Epidermal melanocyte (primary cell): ENCODE measurements around the gene THRAP3.
A peak's percentile ranks its signal among the peaks of the same experiment; 100 is the strongest.

Source experiments
- DNase-seq: peaks from one replicate; pipeline ENCODE4 v3.0.0; 2011; ENCODE audit warnings: low spot score; ENCODE audit not compliant: insufficient read length

Gene THRAP3

DNA sequence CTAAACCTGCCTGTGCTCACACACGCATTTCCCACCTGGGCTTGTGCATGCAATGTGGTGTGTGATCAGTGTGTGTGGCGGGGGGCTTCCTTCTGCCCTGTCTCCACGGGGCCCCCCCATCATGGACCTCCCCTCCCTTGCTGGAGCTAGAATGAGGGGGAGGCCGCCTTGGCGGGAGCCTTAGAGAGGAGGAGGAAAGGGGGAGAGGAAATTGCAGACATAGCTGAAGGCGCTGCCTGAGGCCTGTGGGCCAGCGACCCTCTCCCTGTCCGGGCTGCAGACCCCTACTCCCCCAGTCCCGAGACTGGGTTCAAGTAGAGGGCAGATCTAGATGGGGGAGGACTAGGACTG, 100.1 kb downstream of the THRAP3 start:
- DNase-seq: no peak

GRCh38 chr1:36326499-36326898, 102.3 kb downstream of the THRAP3 start:
- DNase-seq: no peak

DNA sequence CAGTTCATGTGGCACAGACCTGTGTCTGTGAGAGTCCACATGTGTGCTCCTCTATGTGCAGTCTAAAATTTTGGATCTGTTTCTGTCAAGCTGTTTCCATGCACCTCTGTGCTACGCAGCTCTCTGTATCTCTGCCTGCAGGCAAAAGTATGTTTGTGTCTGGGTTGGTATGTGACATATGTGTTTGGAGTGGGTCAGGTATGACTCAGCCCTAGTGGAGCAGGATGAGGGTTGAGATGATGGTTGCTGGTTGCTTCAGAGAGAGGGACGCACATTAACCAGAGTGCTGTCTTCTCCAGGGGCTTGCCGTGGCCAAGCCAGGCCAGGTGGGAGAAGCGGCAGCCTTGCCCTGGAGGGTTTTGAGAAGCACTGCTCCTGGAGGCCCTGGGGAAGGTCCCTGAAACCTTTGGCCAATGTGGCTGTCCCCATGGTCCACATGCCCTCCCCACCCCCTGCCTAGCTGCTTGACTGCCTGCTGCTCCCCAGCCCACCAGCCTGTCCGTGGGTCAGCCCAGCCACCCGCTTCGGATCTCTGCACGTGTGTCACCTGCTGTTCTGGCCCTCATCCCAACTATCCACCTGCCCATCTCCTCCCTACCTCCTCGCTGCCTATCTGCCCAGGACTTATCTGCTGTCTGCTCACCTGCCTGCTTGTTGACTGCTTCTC, 103.3 kb downstream of the THRAP3 start:
- DNase-seq: no peak

GRCh38 chr1:36328088-36328480, 103.8 kb downstream of the THRAP3 start:
- no peak for DNase-seq

- DNase-seq: no peak
These were observed 104.5 kb downstream of the THRAP3 start for GRCh38 chr1:36328713-36329112.

DNA sequence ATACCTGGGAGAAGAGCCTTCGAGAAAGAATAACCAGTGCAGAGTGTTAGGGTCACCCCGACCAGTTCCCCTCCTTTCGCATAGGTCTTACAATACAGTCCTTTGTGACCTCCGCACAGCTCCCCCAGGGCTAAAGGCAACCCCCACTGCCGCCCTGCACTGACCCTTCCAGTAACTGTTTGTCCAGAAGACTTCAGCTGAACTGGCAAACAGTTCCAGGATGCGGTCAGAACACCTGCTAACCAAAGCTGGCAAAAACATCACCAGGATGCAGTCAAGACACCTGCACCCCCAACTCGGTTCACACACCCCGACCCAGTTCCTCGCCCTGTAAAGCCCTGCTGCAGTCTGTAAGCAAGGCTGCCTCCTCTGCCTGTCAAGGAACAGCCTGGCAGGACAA, 105.6 kb downstream of the THRAP3 start:
- no peak for DNase-seq

- no peak for DNase-seq
These were observed 106.7 kb downstream of the THRAP3 start for GRCh38 chr1:36330940-36331339.

- DNase-seq: no peak
These were observed 113.6 kb downstream of the THRAP3 start for GRCh38 chr1:36337830-36338229.

- DNase-seq: no peak
These were observed 115.0 kb downstream of the THRAP3 start for GRCh38 chr1:36339215-36339614.

DNA sequence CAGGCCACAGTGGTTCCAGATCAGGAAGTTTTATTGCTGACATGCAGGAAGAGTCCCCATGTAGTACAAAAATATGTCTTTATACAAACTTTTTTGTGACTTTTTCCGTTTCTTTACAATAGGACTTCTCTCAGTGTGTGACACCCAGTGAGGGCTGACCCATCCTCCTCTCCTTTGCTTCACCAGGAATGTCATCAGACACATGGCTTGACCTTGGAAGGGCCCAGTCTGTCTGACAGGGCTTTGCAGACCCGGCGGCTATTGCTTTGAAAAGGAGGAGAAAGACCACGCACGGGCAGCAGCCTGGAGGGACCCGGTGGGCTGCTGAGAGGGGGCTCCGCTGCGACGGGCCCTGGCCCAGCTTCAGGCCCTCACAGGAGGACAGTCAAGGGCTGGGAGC, 115.4 kb downstream of the THRAP3 start:
- DNase-seq: no peak

GRCh38 chr1:36341626-36342320, 117.5 kb downstream of the THRAP3 start:
- no peak for DNase-seq

GRCh38 chr1:36342426-36343185, 118.4 kb downstream of the THRAP3 start:
- no peak for DNase-seq

GRCh38 chr1:36343651-36344394, 119.6 kb downstream of the THRAP3 start:
- no peak for DNase-seq

GRCh38 chr1:36344395-36344680, 120.1 kb downstream of the THRAP3 start:
- no peak for DNase-seq

- no peak for DNase-seq
These were observed 121.1 kb downstream of the THRAP3 start for GRCh38 chr1:36345353-36345752.

- no peak for DNase-seq
These were observed 122.6 kb downstream of the THRAP3 start for GRCh38 chr1:36346741-36347370.

- no peak for DNase-seq
These were observed 125.0 kb downstream of the THRAP3 start for GRCh38 chr1:36349241-36349671.

DNA sequence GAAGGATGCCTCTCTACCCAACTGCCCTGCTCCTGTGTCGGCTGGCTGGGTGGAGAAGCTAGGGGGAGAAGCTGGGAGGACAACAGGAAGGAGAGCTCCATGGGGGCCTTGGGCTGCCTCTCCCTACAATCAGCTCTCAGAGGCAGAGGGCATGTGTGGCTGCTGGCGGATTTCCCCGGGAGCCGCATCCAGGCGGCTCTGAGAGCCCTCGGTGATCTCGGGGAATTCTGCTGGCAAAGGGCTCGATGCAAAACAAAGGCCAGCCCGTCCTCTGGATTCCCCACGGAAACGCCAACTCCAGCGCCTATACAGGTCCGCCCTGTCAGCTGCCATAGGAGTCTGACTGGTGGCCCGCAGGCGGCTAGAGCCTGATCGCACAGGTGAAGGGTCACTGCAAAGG, 125.6 kb downstream of the THRAP3 start:
- no peak for DNase-seq

DNA sequence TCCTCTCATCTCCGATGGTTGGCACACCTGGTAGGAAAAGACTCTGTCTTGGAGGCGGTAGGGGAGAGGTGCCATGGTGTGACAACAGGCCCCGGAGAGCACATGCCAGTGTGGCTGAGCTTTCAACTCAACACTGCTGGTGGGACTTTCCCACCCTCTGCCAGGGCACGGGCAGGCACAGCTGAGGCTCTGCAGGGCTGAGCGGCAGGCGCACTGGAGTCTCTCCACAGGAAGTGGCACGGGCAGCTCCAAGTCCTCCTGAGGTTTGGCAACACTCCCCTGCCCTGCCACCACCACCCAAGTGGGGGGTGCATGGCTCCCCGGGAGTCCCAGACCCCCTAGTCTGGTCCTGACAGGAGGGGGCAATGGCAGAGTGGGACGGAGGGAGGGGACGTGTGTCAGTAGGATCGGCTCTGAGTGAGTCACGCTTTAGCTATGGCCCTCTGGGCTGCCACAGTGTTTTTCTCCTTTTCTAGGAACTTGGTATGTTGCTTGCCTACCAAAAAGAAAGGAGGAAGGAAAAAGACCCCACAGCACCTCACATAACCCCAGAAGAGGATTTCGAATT, 126.5 kb downstream of the THRAP3 start:
- DNase-seq: peak; percentile 40

- peak; percentile 72 for DNase-seq
These were observed 127.2 kb downstream of the THRAP3 start for GRCh38 chr1:36351227-36351977.
